Common myeloid progenitor, CD34-positive (primary cell): Measurements from ENCODE around the gene FOXP1.

ENCODE experiments used
- CTCF ChIA-PET: fragments of 350-600 bp; sonication (Branson Sonifier 250); formaldehyde crosslinking; loops from one replicate; lab custom pipeline; 2021; ENCODE audit warnings: antibody characterized with exemption; lab: Charles Lee
- POLR2A ChIA-PET: fragments of 350-600 bp; sonication (Branson Sonifier 250); formaldehyde crosslinking; loops from one replicate; lab custom pipeline; 2021; ENCODE audit warnings: antibody characterized with exemption; lab: Charles Lee
- DNase-seq, 3 donors: peaks; one replicate each; pipeline versions ENCODE4 v3.0.0 to v3.0.0-alpha.2; 2013
- H3K27ac ChIP-seq, 2 experiments: 1 replicate in 1 of 2; 2 replicates in 1 of 2; pipeline ENCODE4 v1.7.0; 2013; ENCODE audit warnings: inconsistent platforms in 2 of 2, low read length in 2 of 2, mild to moderate bottlenecking in 2 of 2, low read depth in 1 of 2, moderate library complexity in 1 of 2; ENCODE audit not compliant: severe bottlenecking in 2 of 2, insufficient read depth in 1 of 2, poor library complexity in 1 of 2
- H3K27me3 ChIP-seq, 5 experiments: replicated peaks in 2 of 5; 1 replicate in 3 of 5; 2 replicates in 2 of 5; pipeline versions ENCODE4 v1.6.1 to v1.7.0; 2013; ENCODE audit warnings: low read length in 4 of 5, mild to moderate bottlenecking in 2 of 5, moderate library complexity in 2 of 5, inconsistent platforms in 1 of 5; ENCODE audit not compliant: insufficient read depth in 5 of 5, control insufficient read depth in 4 of 5
- H3K36me3 ChIP-seq, 4 experiments: 1 replicate in 2 of 4; 2 replicates in 2 of 4; pipeline versions ENCODE4 v1.6.1 to v1.7.0; 2013; ENCODE audit warnings: low read length in 3 of 4, control low read depth in 1 of 4, mild to moderate bottlenecking in 1 of 4; ENCODE audit not compliant: control insufficient read depth in 4 of 4, insufficient read depth in 4 of 4
- H3K4me1 ChIP-seq, 4 experiments: 1 replicate in 3 of 4; 2 replicates in 1 of 4; pipeline versions ENCODE4 v1.6.1 to v1.7.1; 2013; ENCODE audit warnings: low read length in 3 of 4, mild to moderate bottlenecking in 3 of 4, control low read depth in 1 of 4, inconsistent platforms in 1 of 4, moderate library complexity in 1 of 4; ENCODE audit not compliant: control insufficient read depth in 4 of 4, insufficient read depth in 4 of 4; ENCODE audit errors: control extremely low read depth in 1 of 4
- H3K4me3 ChIP-seq, 7 experiments: 1 replicate in 4 of 7; 2 replicates in 3 of 7; pipeline versions ENCODE4 v1.5.1 to v1.7.0; 2013; ENCODE audit warnings: mild to moderate bottlenecking in 7 of 7, low read length in 6 of 7, moderate library complexity in 6 of 7, inconsistent platforms in 2 of 7, low read depth in 2 of 7, control low read depth in 1 of 7; ENCODE audit not compliant: insufficient read depth in 4 of 7, control insufficient read depth in 1 of 7; ENCODE audit errors: extremely low read depth in 1 of 7
- H3K9me3 ChIP-seq, 5 experiments: 1 replicate in 4 of 5; 2 replicates in 1 of 5; pipeline versions ENCODE4 v1.6.1 to v1.7.1; 2013; ENCODE audit warnings: low read length in 4 of 5, mild to moderate bottlenecking in 2 of 5, inconsistent platforms in 1 of 5, low read depth in 1 of 5, moderate library complexity in 1 of 5; ENCODE audit not compliant: control insufficient read depth in 4 of 5, insufficient read depth in 2 of 5; ENCODE audit errors: control extremely low read depth in 1 of 5
- WGBS: methylation state at CpG from one replicate; pipeline ENCODE4 v1.1.5; 2013; ENCODE audit not compliant: insufficient coverage; 5-methylcytosine and 5-hydroxymethylcytosine counted together

The FOXP1 gene

DNA sequence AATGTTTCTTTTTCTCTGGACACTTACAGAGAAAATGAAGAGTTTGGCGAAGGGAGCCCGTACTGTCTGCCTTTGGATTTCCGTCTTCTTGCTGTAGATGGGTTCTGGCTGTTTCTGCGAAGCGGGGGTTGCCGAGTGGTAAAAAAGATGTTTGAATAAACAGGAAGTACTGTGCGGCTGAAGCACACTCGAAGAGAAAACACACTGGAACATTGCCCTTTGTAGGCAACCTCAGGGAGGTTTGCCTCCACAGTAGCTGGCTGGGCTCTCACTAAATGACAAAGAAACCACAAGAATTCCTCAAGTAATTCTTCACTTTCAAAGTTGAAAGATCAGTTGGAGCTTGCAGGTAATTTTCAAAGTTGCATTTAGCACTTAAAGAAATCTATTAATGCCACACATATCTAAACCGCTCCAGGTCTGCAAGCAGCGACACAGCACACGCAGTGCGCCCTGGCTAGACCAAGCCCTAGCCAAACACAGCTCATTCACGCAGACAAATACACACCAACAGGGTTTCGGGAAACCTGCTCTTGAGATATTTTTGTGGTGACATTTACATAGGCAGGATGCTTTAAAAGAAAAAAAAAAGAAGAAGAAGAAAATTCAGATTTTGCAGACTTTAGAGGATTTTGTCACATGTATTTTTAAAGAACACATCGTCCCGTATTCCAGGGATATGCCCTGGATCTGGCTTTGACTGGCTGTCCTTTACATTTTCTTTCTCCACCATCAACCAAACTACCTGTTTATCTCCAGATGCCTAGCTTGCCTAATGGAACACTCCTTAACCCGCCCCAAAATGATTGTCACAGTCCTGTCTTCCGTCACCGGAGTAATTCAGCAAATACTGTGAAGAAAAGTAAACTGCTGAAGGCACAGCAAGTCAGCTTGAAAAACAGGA is 452.8 kb downstream of the FOXP1 start:
- H3K36me3 ChIP-seq, result no peaks in the 10 kb centered on the region
- peak; percentile 73 to 91 (median 88) for DNase-seq
- no peaks in the 10 kb centered on the region for H3K27me3 ChIP-seq
- peak overlapping the region; percentile 83 to 95 for H3K27ac ChIP-seq
- H3K9me3 ChIP-seq, result no peaks in the 10 kb centered on the region
- 10% methylated on average over 8 of the region's 19 CpGs for WGBS
- CTCF ChIA-PET, result interaction anchor here (1.0 to 2.0 kb wide), 6 partner anchors 10 to 642 kb away, joined by 3 to 7 read pairs (median 3); no protein-coding TSS in a partner anchor
- H3K4me1 ChIP-seq, result peaks cover 25 to 70% (median 48%) of the 10 kb centered on the region in 4 experiments
- POLR2A ChIA-PET, result interaction anchor here (0.6 to 1.7 kb wide), 5 partner anchors 74 to 454 kb away, joined by 3 to 5 read pairs (median 4); partner anchors contain the start of gene FOXP1
- H3K4me3 ChIP-seq, result peak overlapping the region; percentile 10 to 94 (median 81)

DNA sequence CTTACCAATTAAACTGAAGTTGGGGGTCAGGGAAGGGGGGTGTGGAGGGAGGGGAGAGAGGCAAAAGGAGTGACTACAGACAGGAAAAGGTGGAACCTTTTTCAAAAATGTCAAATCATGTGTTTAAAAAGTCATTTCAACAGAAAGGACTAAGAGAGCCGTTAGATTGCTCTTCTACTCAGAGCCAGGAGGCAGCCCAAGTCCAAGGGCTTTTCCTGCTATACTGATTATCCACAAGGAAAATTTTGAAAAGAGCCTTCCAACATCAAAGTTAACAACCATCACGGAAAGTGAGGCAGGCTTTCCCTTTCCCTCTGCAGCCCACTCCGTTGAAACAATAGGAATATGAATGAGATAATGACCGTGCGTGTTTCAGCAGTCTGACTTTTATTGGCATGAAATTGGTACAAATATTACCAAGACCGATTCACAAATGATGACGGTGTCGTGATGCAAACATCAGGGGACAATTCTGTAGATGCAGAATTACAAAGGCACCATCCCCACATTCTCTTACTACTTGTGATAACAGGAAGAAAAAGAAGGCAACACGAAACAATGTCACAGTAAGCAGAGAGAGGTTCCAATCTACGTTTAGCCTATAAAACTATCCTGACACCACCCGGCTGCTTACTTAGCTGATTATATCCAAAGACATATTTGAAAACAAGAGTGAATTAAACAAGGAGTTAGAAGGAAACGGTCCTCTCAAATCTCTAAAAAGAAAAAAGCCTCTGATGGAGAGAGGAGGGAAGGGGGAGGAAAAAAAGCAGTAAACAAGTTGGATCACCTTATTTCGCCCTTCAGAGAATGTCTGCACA is 453.7 kb downstream of the FOXP1 start:
- DNase-seq, result peak; percentile 39 to 63 (median 51)

DNA sequence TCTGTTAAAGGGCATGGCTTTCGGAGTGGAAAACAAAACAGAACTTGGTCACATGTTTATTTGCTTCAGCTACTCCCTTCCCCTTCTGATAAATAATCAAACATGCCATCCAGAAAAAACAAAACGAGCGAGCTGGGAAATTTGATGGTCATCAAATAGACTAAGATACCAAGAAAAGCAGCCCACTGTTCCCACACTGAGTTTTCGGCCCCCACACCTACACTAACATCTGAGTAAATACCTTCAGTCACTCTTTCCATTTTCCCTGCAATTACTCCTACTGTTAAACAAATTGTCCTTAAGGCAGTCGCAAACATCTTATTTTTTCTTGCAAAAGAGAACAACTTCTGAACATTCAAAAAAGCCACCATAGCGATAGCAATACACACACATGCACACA is 454.6 kb downstream of the FOXP1 start:
- H3K27me3 ChIP-seq, result no peaks in the 10 kb centered on the region
- POLR2A ChIA-PET, result interaction anchor here (0.8 kb wide), 1 partner anchor 1791 kb away, joined by 3 read pairs; no protein-coding TSS in a partner anchor
- peak overlapping the region; percentile 83 to 95 for H3K27ac ChIP-seq
- H3K9me3 ChIP-seq, result no peaks in the 10 kb centered on the region
- CTCF ChIA-PET, result interaction anchor here (1.1 to 1.9 kb wide), 2 partner anchors 10 to 24 kb away, joined by 3 to 5 read pairs; no protein-coding TSS in a partner anchor
- H3K4me3 ChIP-seq, result peak overlapping the region in 6 of 7 experiments; percentile 68 to 94 (median 82)
- DNase-seq, result peak in 1 of 3 donors; percentile 23
- 19% methylated on average over 2 of the region's 6 CpGs for WGBS
- H3K36me3 ChIP-seq, result no peaks in the 10 kb centered on the region
- peaks cover 25 to 58% (median 43%) of the 10 kb centered on the region in 4 experiments for H3K4me1 ChIP-seq

More for the DNA sequence above, 453.7 kb downstream of the FOXP1 start:
- H3K4me3 ChIP-seq, result peak overlapping the region in 6 of 7 experiments; percentile 68 to 94 (median 82)
- peak overlapping the region; percentile 83 to 95 for H3K27ac ChIP-seq
- no peaks in the 10 kb centered on the region for H3K9me3 ChIP-seq
- WGBS, result 0% methylated on average over 2 of the region's 13 CpGs
- POLR2A ChIA-PET, result interaction anchor here (1.0 to 1.7 kb wide), 4 partner anchors 10 to 454 kb away, joined by 3 to 5 read pairs (median 4); partner anchors contain the start of gene FOXP1
- CTCF ChIA-PET, result interaction anchor here (1.5 to 1.9 kb wide), 2 partner anchors 11 kb away, joined by 5 to 7 read pairs; no protein-coding TSS in a partner anchor
- peaks cover 25 to 64% (median 44%) of the 10 kb centered on the region in 4 experiments for H3K4me1 ChIP-seq
- H3K36me3 ChIP-seq, result no peaks in the 10 kb centered on the region
- H3K27me3 ChIP-seq, result no peaks in the 10 kb centered on the region

DNA sequence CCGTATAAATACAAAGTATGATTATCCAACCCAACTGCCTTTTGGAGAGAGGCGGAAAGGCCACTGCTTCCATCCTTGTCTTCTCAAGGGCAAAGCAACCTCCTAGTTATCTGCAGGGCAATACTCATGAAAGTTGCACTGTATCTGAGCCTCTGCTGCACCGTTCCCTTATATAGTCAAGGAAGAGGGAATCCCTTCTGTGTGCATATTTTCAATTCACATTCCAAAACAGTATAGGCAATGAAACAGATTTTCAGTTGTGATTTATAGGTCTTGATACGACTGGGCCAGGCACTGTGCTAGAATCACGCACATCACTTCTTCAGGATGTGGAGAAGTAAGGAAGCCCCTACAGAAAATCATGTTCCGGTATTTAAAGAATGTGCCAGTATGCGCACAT is 455.7 kb downstream of the FOXP1 start:
- Histone ChIP-seq H3K27ac (peak overlapping the region in 1 of 2 experiments; percentile 95), H3K27me3 (no peaks in the 10 kb centered on the region), H3K4me1 (peaks cover 25 to 57% (median 43%) of the 10 kb centered on the region in 4 experiments), H3K9me3 (no peaks in the 10 kb centered on the region), H3K36me3 (no peaks in the 10 kb centered on the region), H3K4me3 (peak overlapping the region in 5 of 7 experiments; percentile 27 to 81 (median 44))
- no peak for DNase-seq
- POLR2A ChIA-PET, result no interaction called here
- WGBS, result 75% methylated on average over 4 of the region's 7 CpGs
- CTCF ChIA-PET, result interaction anchor here (1.0 to 1.9 kb wide), 2 partner anchors 9 to 10 kb away, joined by 5 to 6 read pairs; no protein-coding TSS in a partner anchor

DNA sequence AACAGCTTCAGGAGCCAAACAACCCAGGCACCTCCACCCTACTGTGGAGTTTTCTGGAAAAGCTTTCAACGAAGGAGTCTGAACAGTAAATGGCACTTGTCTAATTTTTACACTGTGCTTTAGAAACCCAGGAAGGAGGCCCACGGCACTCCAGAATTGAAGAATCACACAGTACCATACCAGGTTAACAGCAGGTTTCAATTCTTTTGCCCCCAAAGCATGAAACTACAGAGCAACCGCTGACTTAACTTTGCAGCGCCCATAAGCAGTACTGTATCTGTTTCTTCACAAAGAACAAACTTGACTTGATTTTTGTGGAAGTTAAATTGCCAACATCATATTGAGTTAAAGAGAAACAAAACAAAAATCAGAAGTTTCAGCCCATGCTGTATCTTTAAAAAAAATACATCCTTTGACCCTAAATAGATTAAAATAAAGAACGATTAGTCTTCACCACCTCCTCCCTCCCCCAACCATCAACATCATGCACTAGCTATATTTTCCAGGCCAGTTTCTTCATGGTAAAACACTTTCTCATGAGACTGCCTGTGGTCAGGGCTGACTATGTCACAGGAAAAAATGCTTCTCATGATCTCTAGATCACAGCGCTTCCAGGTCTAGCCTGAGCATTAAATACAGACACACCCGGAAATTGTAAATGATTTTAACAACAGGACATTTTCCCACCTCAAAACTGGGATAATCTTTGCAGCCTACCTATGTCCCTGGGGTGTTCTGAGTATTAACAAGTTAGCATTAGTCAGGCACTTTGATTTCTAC is 456.3 kb downstream of the FOXP1 start:
- Histone ChIP-seq H3K36me3 (no peaks in the 10 kb centered on the region), H3K4me1 (peaks cover 25 to 52% (median 42%) of the 10 kb centered on the region in 4 experiments), H3K27me3 (no peaks in the 10 kb centered on the region), H3K27ac (peak overlapping the region; percentile 19 to 95), H3K4me3 (peak overlapping the region in 6 of 7 experiments; percentile 4 to 81 (median 38)), H3K9me3 (no peaks in the 10 kb centered on the region)
- 47% methylated on average over 3 of the region's 7 CpGs for WGBS
- DNase-seq, result peak; percentile 35 to 76 (median 67)
- ChIA-PET CTCF (interaction anchor here (1.0 kb wide), 1 partner anchor 11 kb away, joined by 6 read pairs; no protein-coding TSS in a partner anchor), POLR2A (interaction anchor here (0.6 kb wide), 1 partner anchor 118 kb away, joined by 8 read pairs; no protein-coding TSS in a partner anchor)

DNA sequence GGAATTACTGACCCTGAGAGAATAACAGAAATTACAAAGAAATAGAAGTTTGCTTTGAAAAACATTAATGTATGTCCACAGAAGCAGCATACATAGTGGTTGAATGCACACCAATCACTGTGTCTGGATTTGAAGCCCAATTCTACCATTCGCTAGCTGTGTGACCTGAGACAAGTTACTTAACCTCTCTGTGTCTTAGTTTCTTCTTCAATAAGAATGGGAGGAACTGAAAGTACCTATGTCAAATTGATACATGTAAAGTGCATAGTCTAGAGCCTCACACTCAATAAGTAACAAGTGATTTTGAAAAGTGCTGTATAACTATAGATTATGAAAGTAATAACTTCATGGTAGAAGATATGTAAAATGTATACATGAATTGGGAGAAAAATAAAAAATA is 457.8 kb downstream of the FOXP1 start:
- H3K27ac ChIP-seq, result no peak overlapping the region

More for the DNA sequence above, 457.8 kb downstream of the FOXP1 start:
- ChIA-PET POLR2A (no interaction called here), CTCF (no interaction called here)
- DNase-seq, result no peak
- Histone ChIP-seq H3K36me3 (no peaks in the 10 kb centered on the region), H3K9me3 (no peaks in the 10 kb centered on the region), H3K27me3 (no peaks in the 10 kb centered on the region), H3K4me3 (no peak overlapping the region), H3K4me1 (peaks cover 23 to 37% (median 28%) of the 10 kb centered on the region in 4 experiments)
- WGBS, result 100% methylated on average over 1 of the region's 1 CpG
